Dermis blood vessel endothelial cell (primary cell): ENCODE data around the gene NHLRC4. TPM values are rescaled to one million over a fixed set of nuclear protein-coding genes. Genes with fewer than 3 reads are reported as not detected.

ENCODE experiments used
- DNase-seq: peaks from one replicate; pipeline ENCODE4 v3.0.0; 2010
- total RNA-seq: library from RNA; depleted of rRNA; stranded (reverse); fragments of >200 nt; gene quantifications from 2 replicates; pipeline ENCODE4 v1.2.3, GENCODE V29; 2014

Gene NHLRC4
- total RNA-seq, 1 donor from 2014 or later = 2.7 TPM

GRCh38 chr16:531494-532125 lies 35.2 kb upstream of the NHLRC4 start:
- DNase-seq = no peak

- no peak for DNase-seq
Measured at GRCh38 chr16:533391-534123, 33.2 kb upstream of the NHLRC4 start.

- no peak for DNase-seq
Measured at GRCh38 chr16:534135-534534, 32.7 kb upstream of the NHLRC4 start.

- no peak for DNase-seq
Measured at GRCh38 chr16:534856-535445, 31.9 kb upstream of the NHLRC4 start.

GRCh38 chr16:535446-536405 lies 31.1 kb upstream of the NHLRC4 start:
- DNase-seq = no peak

GRCh38 chr16:536746-537145 lies 30.1 kb upstream of the NHLRC4 start:
- no peak for DNase-seq

GRCh38 chr16:537415-538335 lies 29.1 kb upstream of the NHLRC4 start:
- DNase-seq = no peak

- DNase-seq = peak; percentile 30
Measured at GRCh38 chr16:539901-540530, 26.8 kb upstream of the NHLRC4 start.

- DNase-seq = no peak
Measured at GRCh38 chr16:540645-541340, 26.0 kb upstream of the NHLRC4 start.

GRCh38 chr16:543301-544164 lies 23.3 kb upstream of the NHLRC4 start:
- DNase-seq = no peak

GRCh38 chr16:544517-544916 lies 22.3 kb upstream of the NHLRC4 start:
- no peak for DNase-seq

GRCh38 chr16:546909-547770 lies 19.7 kb upstream of the NHLRC4 start:
- peak; percentile 46 for DNase-seq

- DNase-seq = no peak
Measured at GRCh38 chr16:548586-548985, 18.2 kb upstream of the NHLRC4 start.

GRCh38 chr16:549544-550263 lies 17.1 kb upstream of the NHLRC4 start:
- DNase-seq = no peak

- DNase-seq = no peak
Measured at GRCh38 chr16:551210-551609, 15.6 kb upstream of the NHLRC4 start.

GRCh38 chr16:552171-552570 lies 14.6 kb upstream of the NHLRC4 start:
- DNase-seq = no peak

- DNase-seq = no peak
Measured at GRCh38 chr16:553601-554296, 13.1 kb upstream of the NHLRC4 start.
